Measurements from ENCODE around the gene LPP. TPM values are rescaled to one million over a fixed set of nuclear protein-coding genes. Genes with fewer than 3 reads are reported as not detected.
"Not testable (repeated sequence)": the region's sequence is repeated elsewhere in the genome, so short reads cannot be mapped to it uniquely, and the experiment has no call there.

Gene LPP
- total RNA-seq, 1 experiment from 2014 or later = 22.1 TPM

- no peak for DNase-seq (ENCODE audit: low spot score)
Observed at GRCh38 chr3:188695241-188695640, 541.3 kb downstream of the LPP start.

- DNase-seq (ENCODE audit: low spot score) = no peak
Observed at GRCh38 chr3:188697127-188697526, 543.2 kb downstream of the LPP start.

DNA sequence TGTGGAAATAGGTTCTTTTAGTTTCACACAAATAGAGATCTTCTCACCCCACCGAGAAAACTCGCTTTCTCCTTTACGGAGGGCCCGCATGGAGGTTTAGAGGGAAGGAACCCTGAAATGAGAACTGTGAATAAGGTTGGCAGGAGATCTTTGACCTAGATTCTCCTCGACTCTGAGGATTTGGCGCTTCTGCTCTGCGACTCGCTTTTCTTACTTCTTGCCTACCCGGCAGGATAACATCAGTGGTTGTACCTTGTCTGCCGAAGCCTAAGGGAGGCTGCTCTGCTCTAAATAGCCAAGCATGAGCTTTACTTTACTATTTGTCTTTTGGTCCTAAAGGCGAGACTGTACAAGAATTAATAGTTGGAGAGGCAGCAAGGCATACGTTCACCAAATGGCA is 544.5 kb downstream of the LPP start:
- no peak for DNase-seq (ENCODE audit: low spot score)

DNA sequence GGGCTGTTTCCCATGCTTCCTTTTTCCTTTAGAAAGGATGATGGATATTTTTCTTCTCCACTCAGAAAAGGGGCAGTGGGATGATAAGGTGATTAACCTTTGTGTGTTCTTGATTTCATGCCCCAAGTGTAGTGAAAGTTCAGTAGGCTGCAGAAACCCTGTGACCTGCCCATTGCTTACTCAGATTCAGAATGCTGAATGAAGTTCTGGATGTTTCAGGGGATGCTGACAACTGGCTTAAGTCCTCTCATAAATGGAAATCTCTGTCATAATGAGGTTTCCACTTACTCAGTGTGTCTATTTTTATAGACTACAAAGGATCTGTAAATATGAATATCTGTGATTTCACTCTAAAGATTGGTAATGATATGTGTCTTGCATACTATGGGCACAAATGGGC is 546.5 kb downstream of the LPP start:
- no peak for DNase-seq (ENCODE audit: low spot score)

DNA sequence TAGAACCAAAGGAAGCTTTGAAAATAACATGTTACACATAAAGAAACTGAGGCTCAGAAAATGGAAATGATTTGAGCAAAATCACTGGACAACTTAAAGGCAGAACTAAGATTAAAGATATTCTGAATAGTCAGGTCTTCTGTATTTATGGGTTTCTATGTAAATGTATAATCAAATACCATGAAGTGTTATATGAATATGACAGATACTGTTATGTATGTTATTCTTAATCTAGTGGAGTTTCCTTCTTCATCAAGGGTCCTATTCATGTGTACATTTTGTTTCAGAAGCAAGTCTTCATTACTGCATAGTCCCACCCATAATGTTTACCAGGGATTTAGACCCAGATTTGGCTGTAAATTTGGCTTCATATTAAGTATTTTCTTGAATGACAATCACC is 547.0 kb downstream of the LPP start:
- no peak for DNase-seq (ENCODE audit: low spot score)

GRCh38 chr3:188701485-188701969 is 547.6 kb downstream of the LPP start:
- DNase-seq (ENCODE audit: low spot score) = no peak

DNA sequence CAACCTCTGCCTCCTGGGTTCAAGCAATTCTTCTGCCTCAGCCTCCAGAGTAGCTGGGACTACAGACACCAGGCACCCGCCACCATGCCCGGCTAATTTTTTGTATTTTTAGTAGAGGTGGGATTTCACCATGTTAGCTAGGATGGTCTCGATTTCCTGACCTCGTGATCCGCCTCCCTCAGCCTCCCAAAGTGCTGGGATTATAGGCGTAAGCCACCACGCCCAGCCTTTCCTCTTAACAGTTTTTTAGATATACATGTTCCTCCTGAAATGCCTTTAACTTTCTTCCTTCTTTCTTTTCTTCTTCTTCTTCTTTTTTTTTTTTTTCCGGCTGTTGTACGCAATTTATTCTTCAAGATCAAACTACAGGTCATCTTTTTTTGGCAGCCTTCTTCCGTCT is 548.1 kb downstream of the LPP start:
- DNase-seq (ENCODE audit: low spot score) = not testable (repeated sequence)

DNA sequence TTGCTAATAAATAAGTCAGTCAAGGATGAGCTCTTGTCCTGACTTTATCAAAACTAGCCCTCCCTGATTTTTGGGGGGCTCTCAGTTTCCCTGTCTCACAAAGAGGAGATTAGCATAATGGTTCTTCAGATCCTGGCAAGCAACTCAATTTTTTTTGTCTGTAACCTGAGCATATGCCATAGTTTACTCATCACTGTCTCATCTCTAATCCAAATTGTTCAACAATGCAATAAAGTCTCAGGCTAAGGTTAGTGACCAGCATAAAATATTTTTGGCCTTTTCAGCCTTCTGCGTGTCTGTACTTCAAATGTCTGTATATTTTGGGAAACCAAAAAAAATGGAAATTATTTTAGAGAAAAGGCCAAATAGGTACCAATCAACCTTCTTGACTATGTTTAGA is 552.2 kb downstream of the LPP start:
- no peak for DNase-seq (ENCODE audit: low spot score)

- no peak for DNase-seq (ENCODE audit: low spot score)
Observed at GRCh38 chr3:188706599-188706998, 552.6 kb downstream of the LPP start.

DNA sequence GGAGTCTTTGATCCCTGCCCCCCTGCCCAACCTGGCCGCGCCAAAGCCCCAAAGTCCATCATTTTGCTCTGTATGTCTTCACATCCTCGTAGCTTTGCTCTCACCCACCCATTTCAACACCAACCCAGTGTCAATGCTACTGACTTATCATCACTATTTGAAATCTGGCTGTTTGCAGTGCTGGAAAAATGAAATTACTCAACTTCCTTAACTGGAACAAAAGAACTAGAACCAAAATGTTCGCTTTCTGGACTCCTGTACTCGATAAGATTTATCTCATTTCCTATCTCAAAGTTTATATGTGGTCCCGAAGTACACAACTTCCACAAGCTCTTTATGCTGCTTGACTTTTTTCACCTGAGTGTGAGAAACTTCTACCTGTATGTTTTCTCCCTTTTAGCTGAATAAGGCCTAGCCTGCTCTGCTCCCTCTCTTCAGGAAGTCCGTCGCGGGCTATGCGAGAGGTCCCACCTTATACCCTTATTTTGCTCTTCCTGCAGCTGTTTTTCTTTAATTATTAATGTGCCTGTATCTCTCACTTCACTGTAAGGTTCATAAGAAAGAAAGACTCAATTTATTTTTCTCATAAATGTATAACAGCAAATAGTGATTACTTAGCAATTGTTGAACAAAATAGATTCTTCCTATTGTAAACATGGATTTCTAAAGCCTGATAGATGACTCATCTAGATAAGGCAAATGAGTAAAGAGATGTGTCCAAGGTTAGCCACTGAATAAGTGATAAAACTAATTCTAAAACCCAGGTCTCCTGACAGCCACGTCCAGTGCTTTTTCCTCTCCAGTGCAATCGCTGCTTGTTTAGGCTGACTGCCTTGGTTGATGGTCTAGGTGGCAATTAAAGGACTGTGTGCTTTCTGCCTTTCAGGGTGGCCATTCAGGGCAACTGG is 553.7 kb downstream of the LPP start:
- no peak for DNase-seq (ENCODE audit: low spot score)

GRCh38 chr3:188711881-188712247 is 557.9 kb downstream of the LPP start:
- DNase-seq (ENCODE audit: low spot score) = no peak

DNA sequence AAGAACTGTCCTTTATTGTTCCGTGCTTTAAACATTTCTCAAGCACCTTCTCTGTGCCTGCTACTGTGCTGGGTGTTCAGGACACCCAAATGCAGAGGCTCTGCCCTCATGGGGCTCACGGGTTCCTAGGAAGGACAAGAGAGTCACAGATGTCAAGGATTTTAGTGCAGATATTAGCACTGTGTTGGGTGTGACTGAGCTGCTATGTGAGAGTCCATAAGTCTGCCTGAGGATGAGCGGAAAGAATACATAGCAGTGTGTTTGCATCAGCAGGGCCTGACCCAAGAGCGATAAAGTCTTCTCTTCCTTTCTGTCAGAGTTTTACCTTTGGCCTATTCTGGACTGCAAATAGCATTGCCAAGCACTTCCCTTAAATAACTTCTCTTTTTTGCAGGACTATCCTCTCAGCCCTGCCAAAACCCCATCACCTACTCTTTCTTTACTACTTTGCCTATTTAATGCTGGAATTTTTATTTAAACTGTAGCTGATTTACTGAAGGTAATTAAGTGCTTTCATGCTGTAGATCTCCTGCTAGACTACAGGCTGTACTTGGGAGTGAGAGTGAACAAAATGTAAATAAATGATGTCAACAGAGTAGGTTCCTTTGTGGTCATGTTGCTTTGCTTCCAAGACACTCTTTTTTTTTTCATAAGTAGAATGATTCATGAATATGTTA is 558.4 kb downstream of the LPP start:
- no peak for DNase-seq (ENCODE audit: low spot score)

- no peak for DNase-seq (ENCODE audit: low spot score)
Observed at GRCh38 chr3:188712991-188713390, 559.0 kb downstream of the LPP start.

DNA sequence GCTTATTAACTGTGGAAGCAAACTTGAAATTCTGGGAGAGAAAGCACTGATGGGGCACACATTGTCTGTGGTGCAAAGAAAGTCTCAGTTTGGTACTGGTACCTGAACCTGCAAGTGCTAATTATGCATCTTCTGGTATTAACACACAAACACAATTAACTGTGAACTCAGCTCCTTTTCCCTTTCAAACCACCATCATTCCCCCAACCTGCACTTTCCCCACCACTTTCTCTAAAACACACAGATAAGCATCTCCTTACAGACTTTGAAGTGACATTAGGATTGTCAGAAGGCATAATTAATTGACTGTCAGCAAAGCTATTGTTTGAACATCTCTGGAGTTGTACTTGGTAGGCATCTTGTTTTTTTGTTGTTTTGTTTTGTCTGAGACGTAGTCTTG is 565.6 kb downstream of the LPP start:
- DNase-seq (ENCODE audit: low spot score) = no peak

DNA sequence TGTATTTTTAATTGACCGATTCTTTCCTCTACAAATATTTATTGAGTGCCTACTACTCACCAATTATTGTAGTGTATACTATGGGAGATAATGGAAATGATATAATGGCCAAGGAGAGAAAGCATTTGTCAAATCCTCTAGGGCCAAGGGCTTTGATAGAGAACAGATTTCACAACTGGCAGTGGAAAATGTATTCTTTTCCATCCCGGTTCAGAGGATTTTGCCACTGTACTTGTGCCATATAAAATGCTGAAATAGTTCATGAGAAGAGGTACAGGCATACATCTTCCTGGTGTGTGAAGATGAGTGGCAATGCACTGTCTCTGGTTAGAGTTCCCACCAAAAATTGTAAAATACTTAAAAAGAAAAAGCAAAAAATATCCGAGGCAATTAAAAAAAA is 566.3 kb downstream of the LPP start:
- no peak for DNase-seq (ENCODE audit: low spot score)

GRCh38 chr3:188720636-188721035 is 566.7 kb downstream of the LPP start:
- DNase-seq (ENCODE audit: low spot score) = no peak

- no peak for DNase-seq (ENCODE audit: low spot score)
Observed at GRCh38 chr3:188721312-188721711, 567.4 kb downstream of the LPP start.

- DNase-seq (ENCODE audit: low spot score) = no peak
Observed at GRCh38 chr3:188721990-188722389, 568.0 kb downstream of the LPP start.

GRCh38 chr3:188722963-188723362 is 569.0 kb downstream of the LPP start:
- DNase-seq (ENCODE audit: low spot score) = no peak

DNA sequence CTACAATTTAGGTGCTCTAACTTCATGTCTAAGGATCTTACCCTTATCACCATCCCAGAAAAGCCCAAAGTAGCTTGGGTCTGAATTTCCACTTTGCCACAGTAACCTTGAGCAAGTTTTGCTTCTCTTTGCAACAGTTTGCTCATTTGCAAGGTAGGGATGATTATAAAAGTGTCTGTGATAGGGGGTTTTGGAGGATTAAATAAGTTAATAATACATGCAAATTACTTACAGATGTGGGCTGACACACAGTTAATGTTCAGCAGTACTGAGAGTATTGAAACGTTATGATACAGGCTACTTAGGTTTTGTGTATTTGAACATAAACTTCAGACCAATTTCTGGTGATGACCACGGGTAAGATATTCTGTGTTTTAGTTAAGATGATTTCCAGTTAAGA is 573.1 kb downstream of the LPP start:
- no peak for DNase-seq (ENCODE audit: low spot score)

DNA sequence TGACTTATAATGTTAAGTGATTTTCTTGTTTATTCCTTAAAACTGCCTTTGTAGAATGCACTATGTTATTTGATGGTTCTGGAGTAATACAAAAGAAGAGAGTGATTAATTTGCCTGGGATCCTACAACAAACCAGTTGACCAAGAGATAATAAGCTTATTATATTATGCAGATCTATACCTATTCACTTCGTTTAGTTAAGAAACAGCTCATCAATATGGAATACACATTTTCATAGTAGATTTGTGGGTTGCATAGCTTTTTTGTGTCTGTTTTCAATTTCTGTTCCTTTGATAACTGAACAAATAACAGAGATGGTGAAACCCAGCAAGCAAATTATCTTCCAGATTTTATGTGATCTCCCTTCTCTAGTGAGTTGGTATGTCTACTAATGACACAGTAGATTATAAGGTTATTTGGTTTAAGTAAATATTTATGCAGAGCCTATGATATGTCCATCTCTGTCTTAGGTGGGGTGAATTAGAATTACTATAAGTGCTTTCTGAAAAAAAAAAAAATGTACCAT is 574.5 kb downstream of the LPP start:
- no peak for DNase-seq (ENCODE audit: low spot score)

- DNase-seq (ENCODE audit: low spot score) = no peak
Observed at GRCh38 chr3:188729422-188729821, 575.5 kb downstream of the LPP start.

GRCh38 chr3:188734395-188734794 is 580.4 kb downstream of the LPP start:
- no peak for DNase-seq (ENCODE audit: low spot score)

Data from HT-29 (cell line).